ENCODE results near the gene CABP7. TPM values are rescaled to one million over a fixed set of nuclear protein-coding genes. Genes with fewer than 3 reads are reported as not detected.

CABP7 gene
- total and polyA plus RNA-seq, 12 donors, result 0.77 to 15.1 (median 5.9) TPM

DNA sequence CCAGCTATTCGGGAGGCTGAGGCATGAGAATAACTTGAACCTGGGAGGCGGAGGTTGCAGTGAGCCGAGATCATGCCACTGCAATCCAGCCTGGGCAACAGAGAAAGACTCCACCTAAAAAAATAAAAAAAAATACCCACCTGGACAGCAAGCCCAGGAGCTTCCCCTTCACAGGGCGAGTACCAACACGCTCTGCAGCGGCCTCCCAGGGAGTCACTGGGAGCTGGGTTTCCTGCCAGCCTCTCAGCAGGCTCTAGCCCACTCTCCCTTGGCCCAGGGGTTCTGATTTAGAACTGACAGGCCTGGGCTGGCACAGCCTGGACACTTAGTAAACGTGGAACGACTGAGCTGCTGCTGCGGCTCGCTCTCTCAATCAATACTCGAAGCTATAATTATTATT is 2.0 kb upstream of the CABP7 start:
- WGBS, 4 donors, result 85 to 92% (median 88%) methylated on average over 11 of the region's 11 CpGs
- intact Hi-C loops (cut with DNase I), result no loop called here
- TF ChIP-seq CTCF (IDR thresholded peaks at IDR 0.05), result no peak
- Histone ChIP-seq H3K9me3 (replicated peaks in 1 of 3) (no peaks in the 10 kb centered on the region), H3K36me3 (replicated peaks in 1 of 2) (no peaks in the 10 kb centered on the region), H3K27me3 (peaks cover 22% of the 10 kb centered on the region), H3K27ac (no peak overlapping the region), H3K4me1 (replicated peaks in 1 of 2) (peaks cover 6 to 7% of the 10 kb centered on the region in 2 donors), H3K4me3 (no peak overlapping the region)
- DNase-seq, result no peak

DNA sequence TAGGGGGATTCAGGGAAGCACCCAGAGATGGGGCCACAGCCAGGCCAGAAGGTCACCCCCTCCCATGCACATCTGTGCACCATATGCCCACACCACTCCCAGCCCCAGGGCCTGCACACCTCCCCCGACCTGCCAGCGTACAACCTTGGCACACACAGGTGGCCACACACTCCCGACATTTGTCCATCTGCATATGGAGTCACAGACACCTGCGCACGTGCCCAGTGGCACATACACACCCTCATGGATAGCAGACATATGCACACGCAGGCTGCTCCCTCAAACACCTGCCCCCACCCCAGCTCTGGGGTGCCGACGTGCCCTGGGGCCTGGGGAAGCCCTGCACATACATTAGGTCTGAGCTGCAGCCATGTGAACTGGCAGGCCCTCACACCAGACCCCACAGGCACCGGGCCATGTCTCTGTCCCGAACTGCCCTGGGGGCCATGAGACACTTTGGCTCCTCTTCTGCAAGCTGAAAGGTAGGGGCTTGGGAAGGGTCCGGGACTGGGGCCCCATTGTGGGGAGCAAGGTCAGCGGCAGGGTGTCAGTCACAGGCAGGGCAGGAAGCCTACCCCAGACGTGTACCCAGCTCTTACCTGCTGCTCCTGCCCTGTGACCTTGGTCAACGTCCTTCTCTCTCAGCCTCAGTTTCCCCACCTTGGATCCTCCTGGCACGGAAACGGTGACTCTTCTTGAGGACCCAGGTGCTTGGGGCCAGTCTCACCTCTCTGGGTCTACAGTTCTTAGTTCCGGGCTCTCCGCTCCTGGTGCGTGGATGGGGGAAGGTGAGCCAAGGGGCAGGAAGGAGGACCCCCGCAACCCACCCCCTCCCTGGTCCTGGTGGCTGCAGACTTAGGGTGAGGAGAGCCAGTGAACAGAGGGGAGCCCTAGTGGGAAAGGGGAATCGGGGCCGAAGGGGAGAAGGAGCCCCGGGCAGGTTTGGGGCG is 579 bp upstream of the CABP7 start:
- Histone ChIP-seq H3K27ac (no peak overlapping the region), H3K27me3 (peaks cover 22% of the 10 kb centered on the region), H3K9me3 (replicated peaks in 1 of 3) (no peaks in the 10 kb centered on the region), H3K36me3 (replicated peaks in 1 of 2) (no peaks in the 10 kb centered on the region), H3K4me3 (peak overlapping the region in 1 of 4 donors; percentile 51), H3K4me1 (replicated peaks in 1 of 2) (peaks cover 7 to 10% of the 10 kb centered on the region in 2 donors)
- DNase-seq, result no peak
- TF ChIP-seq CTCF (IDR thresholded peaks at IDR 0.05), result no peak
- TF ChIP-seq POLR2A (IDR thresholded peaks at IDR 0.05), result no peak
- 27 to 63% (median 44%) methylated on average over 9 to 24 of the region's 24 CpGs for WGBS, 4 donors
- intact Hi-C loops (cut with DNase I), result no loop called here

GRCh38 chr22:29720811-29721323 is 1.1 kb downstream of the CABP7 start:
- Histone ChIP-seq H3K9me3 (replicated peaks in 1 of 3) (no peaks in the 10 kb centered on the region), H3K4me3 (peak overlapping the region in 2 of 4 donors; percentile 1 to 51), H3K4me1 (replicated peaks in 1 of 2) (peaks cover 7 to 10% of the 10 kb centered on the region in 2 donors), H3K27ac (peak overlapping the region in 1 of 5 donors; percentile 40), H3K36me3 (replicated peaks in 1 of 2) (no peaks in the 10 kb centered on the region), H3K27me3 (peaks cover 22% of the 10 kb centered on the region)
- intact Hi-C loops (cut with DNase I), result no loop called here
- TF ChIP-seq POLR2A (IDR thresholded peaks at IDR 0.05) (no peak), CTCF (IDR thresholded peaks at IDR 0.05) (no peak)
- DNase-seq, result no peak
- WGBS, 4 donors, result 0 to 10% (median 4%) methylated on average over 1 to 53 of the region's 53 CpGs

DNA sequence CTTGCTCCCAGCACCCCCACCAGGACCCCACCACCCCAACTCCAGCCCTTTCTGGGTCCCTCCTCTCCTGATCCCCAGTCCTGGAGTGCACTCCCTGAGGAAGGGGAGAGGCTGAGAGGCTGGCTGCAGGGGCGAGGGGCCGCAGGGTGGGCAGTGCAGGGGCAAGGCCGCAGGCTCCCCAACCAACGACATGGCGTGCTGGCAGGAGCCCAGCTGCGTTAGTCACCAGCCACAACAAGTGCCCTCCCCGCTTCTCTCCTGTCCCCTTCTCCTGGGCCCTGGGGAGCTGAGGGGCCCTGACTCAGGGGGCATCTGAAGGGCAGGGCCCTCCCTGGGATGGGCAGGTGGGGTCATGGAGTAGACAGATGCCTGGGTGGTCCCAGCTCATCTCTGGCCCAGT is 2.3 kb downstream of the CABP7 start:
- Histone ChIP-seq H3K27ac (peak overlapping the region in 1 of 5 donors; percentile 52), H3K27me3 (peaks cover 22% of the 10 kb centered on the region), H3K9me3 (replicated peaks in 1 of 3) (no peaks in the 10 kb centered on the region), H3K36me3 (replicated peaks in 1 of 2) (no peaks in the 10 kb centered on the region), H3K4me1 (replicated peaks in 1 of 2) (peaks cover 7 to 10% of the 10 kb centered on the region in 2 donors), H3K4me3 (no peak overlapping the region)
- TF ChIP-seq POLR2A (IDR thresholded peaks at IDR 0.05), result no peak
- intact Hi-C loops (cut with DNase I), result no loop called here
- 28 to 47% methylated on average over 7 of the region's 7 CpGs; no CpG with 5 or more reads in 2 of the 4 donors for WGBS, 4 donors
- DNase-seq, result peak in 6 of 7 donors; percentile 62 to 77 (median 68)

All from adrenal gland (tissue), 12 donors.